Erythroblast (primary cell): ENCODE measurements around the gene CARD19.

Experiments
- DNase-seq, 2 experiments: peaks; one replicate each; lab custom pipeline; 2025; lab: John Stamatoyannopoulos, UW
- GATA1 ChIP-seq: IDR thresholded peaks from 2 replicates; pipeline ENCODE4 v1.6.1; 2011; ENCODE audit warnings: low read depth, mild to moderate bottlenecking, control low read depth, low read length, moderate library complexity
- POLR2A ChIP-seq: IDR thresholded peaks from 2 replicates; pipeline ENCODE4 v1.6.1; 2011; ENCODE audit warnings: mild to moderate bottlenecking, low read length

Gene CARD19

DNA sequence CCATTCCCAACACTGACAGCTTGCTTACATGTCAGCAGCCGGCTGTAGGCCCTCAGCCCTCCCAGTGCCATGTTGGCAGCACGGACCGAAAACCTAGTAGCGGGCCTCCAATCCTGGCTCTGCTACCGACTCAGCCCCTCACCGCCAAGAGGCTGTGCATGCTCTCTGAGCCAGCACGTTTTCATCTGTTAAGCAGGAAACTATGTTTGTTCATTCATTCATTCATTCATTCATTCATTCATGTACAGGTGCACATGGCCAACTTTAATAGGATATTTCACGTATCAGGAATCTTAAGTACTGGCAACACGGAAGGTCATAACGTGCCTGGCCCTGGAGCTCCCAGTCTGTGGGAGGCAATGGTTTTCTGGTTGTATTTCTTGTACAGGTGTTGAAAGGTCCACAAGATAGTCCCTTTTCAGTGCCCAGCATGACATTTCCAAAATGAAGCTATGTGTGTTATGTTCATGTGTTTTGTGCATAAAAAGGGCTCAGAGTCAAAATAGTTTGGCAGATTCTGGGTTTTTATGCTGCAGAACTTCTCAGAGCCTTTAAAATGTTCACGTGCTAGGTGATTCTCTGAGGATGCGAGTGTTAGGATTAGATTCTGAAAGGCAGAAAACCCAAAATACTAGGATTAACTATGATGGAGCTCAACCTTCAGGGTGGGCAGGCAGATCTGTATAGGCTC lies 19.8 kb upstream of the CARD19 start:
- TF ChIP-seq POLR2A (no peak), GATA1 (no peak)
- no peak for DNase-seq

DNA sequence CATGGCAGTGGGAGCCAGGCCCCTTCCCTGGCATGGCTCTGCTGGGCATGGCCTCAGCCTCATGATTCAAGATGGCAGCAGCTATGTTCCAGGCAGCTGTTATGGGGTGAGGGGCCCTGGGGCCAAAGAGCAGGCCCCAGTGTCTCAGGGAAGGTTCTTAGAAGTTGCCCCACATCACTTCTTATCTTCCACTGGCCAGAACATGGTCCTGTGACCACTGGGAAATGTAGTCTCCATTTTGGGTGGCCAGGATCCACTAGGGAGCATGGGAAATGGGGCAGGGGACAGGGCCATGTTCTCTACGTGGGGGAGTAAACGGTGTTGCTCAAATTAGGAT lies 19.3 kb upstream of the CARD19 start:
- no peak for DNase-seq
- no peak for TF ChIP-seq POLR2A
- no peak for TF ChIP-seq GATA1

DNA sequence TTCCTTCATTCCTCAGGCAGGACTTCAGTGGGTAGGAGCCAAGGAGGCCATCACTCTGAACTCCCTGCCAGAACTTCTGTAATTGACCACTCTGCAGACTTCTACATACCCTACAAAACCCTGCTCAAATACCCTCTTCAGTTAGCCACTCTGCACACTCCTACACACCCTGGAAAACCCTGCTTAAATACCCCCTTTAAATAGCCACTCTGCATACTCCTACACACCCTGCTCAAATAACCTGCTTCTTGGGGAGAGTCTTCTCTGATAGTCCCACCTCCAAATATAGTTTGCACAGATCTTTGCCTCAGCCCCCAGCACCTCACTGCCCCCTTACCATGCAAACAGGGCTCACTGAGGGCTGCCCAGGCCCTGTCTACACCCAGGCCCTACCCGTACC lies 18.6 kb upstream of the CARD19 start:
- TF ChIP-seq GATA1 (no peak), POLR2A (no peak)
- no peak for DNase-seq

DNA sequence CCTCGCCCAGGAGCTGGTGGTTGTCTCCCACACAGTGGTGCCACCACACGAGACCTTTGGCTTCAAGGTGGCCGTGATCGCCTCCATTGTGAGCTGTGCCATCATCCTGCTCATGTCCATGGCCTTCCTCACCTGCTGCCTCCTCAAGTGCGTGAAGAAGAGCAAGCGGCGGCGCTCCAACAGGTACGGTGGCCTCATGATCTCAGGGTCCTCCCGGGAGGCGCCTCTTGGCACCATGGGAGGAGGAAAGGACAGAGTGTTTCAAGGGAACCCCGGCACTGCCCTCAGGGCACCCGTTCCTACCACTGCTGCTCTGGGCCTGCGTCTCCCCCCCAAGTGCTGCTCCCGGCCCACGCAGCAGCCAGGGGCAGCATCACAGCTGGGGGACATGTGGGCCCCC lies 18.2 kb upstream of the CARD19 start:
- TF ChIP-seq GATA1 (no peak), POLR2A (no peak)
- no peak for DNase-seq

DNA sequence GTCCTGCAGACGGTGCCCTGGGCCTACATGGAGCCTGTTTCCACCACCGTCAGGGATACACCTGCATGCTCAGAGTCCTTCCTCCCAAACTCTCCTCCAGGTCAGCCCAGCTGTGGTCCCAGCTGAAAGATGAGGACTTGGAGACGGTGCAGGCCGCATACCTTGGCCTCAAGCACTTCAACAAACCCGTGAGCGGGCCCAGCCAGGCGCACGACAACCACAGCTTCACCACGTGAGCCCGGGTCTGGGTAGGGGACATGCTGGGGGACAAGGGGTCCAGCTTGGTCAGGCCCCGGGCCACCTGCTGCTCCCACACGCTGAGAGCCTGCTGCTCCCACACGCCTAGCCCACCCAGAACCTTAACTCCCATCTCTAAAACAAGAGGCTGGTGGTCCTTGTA lies 16.6 kb upstream of the CARD19 start:
- DNase-seq, result no peak
- TF ChIP-seq GATA1 (no peak), POLR2A (no peak)

DNA sequence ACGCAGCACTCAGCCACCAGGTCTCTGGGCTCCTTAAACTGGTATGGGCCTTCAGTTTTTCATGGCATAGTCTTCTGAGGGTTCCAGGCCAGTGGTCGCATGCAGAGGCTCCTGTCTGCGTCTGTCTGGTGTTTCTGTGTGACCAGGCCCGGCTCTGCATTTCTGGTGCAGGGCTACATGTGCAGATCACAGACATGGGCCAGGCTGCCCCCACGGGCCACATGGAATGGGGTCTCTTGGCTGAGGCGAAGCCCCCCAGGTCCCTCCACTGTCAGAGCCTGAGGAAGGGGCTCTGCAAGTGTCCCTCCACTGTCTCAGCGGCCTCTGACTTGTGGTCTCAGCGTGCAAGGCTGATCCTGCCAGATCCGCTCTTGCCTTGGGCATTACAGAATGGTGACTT lies 15.6 kb upstream of the CARD19 start:
- TF ChIP-seq GATA1, result no peak
- no peak for DNase-seq

DNA sequence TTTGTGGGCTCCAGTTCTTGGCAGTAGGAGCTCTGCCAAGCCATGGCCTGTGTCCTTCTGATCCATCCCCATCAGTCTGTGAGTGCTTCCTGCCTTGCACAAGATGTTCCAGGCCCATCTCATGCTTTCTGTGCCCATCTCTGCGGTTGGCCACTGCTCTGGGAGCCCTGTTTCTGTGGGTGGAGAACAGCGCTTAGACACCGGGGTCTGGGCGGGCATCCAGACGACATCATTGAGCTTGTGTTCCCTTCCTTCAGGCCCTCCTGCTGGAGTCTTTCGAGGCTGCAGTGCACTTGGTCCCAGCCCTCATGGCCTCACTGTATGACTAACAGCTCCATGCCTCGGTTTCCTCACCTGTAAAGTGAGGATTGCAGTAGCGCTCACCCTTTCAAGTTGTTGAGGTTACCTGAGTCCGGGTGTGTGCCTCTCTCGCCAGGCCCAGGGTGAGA lies 14.9 kb upstream of the CARD19 start:
- TF ChIP-seq GATA1, result no peak
- TF ChIP-seq POLR2A, result no peak
- DNase-seq, result no peak

DNA sequence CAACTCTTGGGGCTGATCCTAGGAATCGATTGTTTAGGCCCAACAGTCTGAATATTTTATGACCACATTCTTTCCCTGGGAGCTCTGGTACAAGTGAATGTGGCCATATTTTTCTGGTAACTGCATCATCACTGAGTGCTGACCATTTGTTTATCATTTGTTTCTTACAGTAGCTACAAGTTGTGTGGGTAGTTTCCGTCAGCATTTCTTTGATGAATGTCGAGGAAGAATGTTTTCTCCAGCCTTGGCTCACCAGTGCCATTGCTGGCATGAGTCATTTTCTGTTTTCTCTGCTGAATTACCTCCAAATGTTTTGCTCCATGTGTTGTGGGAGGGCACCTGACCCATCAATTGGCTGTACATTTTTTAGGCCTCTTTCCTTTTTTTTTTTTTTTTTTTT lies 14.1 kb upstream of the CARD19 start:
- no peak for TF ChIP-seq GATA1
- no peak for TF ChIP-seq POLR2A
- DNase-seq, result no peak

DNA sequence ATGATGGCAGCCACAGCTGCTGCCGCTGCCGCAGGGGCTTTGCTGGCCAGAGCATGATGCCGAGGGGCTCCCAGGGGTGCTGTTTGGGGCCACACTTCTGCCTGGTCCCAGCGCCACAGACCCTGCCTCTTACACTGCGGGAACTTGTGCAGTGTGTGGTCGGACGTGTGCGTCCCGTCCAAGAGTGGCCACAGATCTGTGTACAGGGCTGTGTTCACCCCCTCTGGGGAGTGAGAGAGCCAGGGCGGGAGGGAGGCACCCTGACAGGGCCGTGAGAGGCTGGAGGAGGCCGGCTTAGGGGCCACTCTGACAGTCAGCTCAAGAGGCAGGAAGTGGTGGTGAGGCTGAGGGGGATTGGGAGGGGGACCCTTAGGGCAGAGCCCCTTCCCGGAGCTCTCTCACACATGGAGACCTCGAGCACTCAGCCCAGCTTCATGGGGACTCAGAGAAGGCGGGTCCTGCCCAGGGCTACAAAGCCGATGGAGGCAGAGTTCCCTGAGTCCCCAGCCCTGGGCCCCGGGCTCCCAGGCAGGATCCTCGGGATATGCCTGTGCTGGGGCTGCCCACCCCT lies 13.1 kb upstream of the CARD19 start:
- DNase-seq, result no peak

DNA sequence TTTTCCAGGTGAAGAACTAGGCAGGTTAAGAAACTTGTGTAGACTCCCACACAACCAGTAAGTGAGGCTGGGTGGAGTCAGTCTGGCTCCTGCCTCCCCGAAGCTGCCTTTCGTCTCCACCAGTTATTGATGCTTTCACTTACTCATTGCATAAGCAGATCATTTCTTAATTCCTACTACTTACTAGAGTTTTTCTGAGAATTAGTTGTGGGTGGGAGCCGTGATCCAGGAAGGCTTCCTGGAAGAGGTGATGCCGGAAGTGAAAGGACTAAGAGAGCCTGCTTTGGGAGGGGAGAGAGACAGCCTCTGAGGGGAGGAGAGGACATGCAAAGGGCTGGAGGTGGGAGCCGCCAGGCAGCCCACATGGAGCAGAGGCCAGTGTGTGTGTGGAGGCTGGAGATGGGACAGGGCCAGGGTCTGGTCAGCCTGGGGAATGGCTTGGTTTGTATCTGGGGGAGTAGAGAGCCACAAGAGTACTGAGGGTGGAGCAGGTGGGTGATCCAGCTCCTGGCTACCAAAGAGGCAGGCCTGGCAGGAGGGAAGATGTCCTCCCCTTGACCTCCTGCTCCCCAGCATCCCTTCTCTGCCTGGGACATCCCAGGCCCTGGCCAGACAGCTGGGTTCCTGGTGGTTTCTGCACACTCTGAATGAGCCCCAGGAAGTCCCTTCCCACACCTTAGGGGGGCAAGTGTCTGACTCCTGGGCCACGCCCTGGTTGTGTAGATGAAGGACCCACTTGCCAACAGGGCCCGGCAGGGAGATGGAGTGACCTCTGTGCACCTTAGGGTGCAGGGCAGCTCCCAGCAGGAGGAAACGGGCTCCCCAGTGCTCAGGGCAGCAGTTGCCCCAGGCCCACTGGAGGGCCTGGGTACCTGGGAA lies 12.2 kb upstream of the CARD19 start:
- TF ChIP-seq GATA1 (no peak), POLR2A (no peak)
- DNase-seq, result no peak

More for the DNA sequence above, 13.1 kb upstream of the CARD19 start:
- no peak for TF ChIP-seq POLR2A
- TF ChIP-seq GATA1, result no peak

DNA sequence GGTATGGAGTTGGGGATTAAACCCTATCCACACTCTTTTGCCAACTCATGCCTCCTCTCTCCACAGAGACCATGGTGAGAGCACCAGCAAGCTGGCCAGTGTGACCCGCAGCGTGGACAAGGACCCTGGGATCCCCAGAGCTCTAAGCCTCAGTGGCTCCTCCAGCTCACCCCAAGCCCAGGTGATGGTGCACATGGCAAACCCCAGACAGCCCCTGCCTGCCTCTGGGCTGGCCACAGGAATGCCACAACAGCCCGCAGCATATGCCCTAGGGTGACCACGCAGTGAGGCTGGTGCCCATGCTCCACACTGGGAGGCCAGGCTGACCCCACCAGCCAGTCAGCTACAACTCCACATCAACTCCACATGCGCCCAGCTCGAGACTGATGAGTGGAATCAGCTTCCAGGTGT lies 11.5 kb upstream of the CARD19 start:
- DNase-seq, result no peak
- TF ChIP-seq GATA1 (no peak), POLR2A (no peak)

DNA sequence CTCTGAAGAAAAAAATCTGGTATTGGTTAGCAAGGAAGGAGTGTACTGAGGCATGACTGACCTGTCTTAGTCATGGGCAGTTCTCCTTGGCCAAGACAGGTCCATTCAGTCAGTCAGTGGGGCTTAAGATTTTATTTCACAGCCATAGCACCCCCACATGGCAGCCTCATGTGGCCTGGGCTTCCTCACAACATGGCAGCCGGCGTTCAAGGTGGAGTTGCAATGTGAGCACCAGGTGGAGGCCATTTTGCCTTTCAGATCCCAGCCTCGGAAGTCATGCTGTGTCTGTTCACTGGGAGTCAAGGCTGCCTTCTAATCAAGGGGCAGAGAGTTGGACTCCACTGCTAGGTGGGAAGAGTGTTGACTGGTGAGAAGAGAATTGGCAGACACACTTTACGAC lies 10.3 kb upstream of the CARD19 start:
- TF ChIP-seq POLR2A, result no peak
- TF ChIP-seq GATA1, result no peak
- no peak for DNase-seq

DNA sequence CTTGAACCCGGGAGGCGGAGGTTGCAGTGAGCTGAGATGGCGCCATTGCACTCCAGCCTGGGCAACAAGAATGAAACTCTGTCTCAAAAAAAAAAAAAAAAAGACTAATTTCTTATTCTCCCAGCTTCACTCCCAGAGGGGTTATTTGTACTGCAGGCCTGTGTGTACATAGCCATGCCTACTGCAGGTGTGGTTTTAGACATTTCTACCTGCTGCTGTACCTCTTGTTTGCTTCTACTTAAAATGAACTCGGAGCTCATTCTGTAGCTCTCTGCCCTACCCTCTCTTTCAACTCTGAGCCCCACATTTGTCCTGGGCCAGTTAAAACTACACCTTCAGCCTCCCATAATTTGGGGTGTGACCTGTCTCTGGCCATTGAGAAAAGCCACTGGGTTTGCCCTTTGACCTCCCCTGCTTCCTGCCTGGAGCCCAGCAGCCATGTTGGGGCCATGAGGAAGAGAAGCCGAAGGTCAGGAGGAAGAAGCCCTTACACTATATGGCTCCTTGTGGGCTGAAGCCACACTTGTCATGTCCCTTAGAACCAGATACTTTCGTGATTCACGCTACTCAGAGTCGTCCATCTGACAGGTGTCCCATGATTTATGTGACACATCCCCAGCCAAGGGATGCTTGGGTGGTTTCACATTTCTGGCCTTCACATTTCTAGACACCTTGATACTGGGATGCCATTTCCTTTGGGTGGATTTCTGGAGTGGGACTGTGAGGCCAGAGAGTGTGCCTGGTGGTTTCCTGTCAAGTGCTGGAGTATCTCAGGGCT lies 9.4 kb upstream of the CARD19 start:
- no peak for TF ChIP-seq GATA1
- no peak for TF ChIP-seq POLR2A
- DNase-seq, result no peak
